Upper lobe of right lung (tissue), 1 donor: Measurements from ENCODE around the gene SCGB3A2. TPM values are rescaled to one million over a fixed set of nuclear protein-coding genes. Genes with fewer than 3 reads are reported as not detected.
A peak's percentile ranks its signal among the peaks of the same experiment; 100 is the strongest.

Experiments used
- ATAC-seq: fragments of 200-7000 bp; cut with Tn5 transposase; one replicate; pipeline ENCODE4 v1.9.1; 2020; ENCODE audit warnings: mild to moderate bottlenecking, moderate library complexity
- DNase-seq: peaks from one replicate; pipeline ENCODE4 v3.0.0-alpha.2; 2020
- H3K27ac ChIP-seq: fragments of 200-600 bp; one replicate; pipeline ENCODE4 v1.8.0; 2022
- H3K27me3 ChIP-seq: fragments of 200-600 bp; one replicate; pipeline ENCODE4 v1.8.0; 2022; ENCODE audit warnings: mild to moderate bottlenecking
- H3K36me3 ChIP-seq: fragments of 200-600 bp; one replicate; pipeline ENCODE4 v1.8.0; 2022
- H3K4me1 ChIP-seq: fragments of 200-600 bp; one replicate; pipeline ENCODE4 v1.8.0; 2022
- H3K4me3 ChIP-seq: fragments of 200-600 bp; one replicate; pipeline ENCODE4 v1.8.0; 2022; ENCODE audit warnings: mild to moderate bottlenecking
- H3K9me3 ChIP-seq: fragments of 200-600 bp; one replicate; pipeline ENCODE4 v1.8.0; 2022
- CTCF ChIP-seq: fragments of 200-600 bp; IDR thresholded peaks from one replicate; pipeline ENCODE4 v1.8.0; 2022; ENCODE audit warnings: antibody characterized with exemption
- intact Hi-C: fragments of 100-400 bp; cut with DNase I; formaldehyde crosslinking; loops from one replicate; pipeline ENCODE4 v1.11.0; 2022
- total RNA-seq: library from RNA; stranded (reverse); fragmentation: NEBNext Ultra II Directional; extraction: Animal tissue kit (Norgen Biotek cat#: 25700); gene quantifications from one replicate; pipeline ENCODE4 v1.2.1, GENCODE V29; 2021
- donor health status: DM: no; HTN: yes; CAD: no; lungs with severe emphysema.

Gene SCGB3A2
- total RNA-seq, 1 donor from 2014 or later, result 186 TPM

DNA sequence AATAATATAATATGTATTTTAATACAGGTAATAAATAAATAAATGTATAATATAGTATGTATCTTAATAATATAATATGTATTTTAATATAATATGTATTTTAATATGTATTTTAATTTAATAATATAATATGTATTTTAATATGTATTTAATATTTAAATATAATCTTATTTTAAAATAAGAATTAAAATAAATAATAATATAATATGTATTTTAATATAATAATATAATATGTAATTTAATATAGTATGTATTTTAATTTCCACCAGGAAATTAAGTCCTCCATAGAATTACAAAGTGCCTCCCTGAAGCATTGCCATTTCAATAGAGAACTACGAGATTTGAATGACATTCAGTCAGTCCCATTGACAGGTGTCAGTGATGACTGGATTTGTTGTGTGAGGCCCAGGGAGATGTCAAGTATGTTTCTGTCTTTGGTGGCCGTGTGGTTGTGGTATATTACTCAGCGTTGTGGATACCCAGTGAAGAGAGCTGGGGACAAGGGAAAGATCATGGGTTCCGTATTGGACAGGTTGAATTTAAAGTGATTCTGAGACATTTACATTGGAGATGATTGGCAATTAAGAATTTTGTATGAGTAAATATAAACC is 42.0 kb downstream of the SCGB3A2 start:
- Histone ChIP-seq H3K36me3 (no peaks in the 10 kb centered on the region), H3K4me1 (no peaks in the 10 kb centered on the region), H3K27ac (no peak overlapping the region), H3K4me3 (no peak overlapping the region), H3K9me3 (no peaks in the 10 kb centered on the region), H3K27me3 (no peaks in the 10 kb centered on the region)
- intact Hi-C loops, result no loop called here
- DNase-seq, result no peak
- TF ChIP-seq CTCF, result no peak
- ATAC-seq, result no peak

- Histone ChIP-seq H3K4me3 (no peak overlapping the region), H3K4me1 (no peaks in the 10 kb centered on the region)
- no peak for DNase-seq
These were observed 42.6 kb downstream of the SCGB3A2 start for GRCh38 chr5:147921136-147921535.

DNA sequence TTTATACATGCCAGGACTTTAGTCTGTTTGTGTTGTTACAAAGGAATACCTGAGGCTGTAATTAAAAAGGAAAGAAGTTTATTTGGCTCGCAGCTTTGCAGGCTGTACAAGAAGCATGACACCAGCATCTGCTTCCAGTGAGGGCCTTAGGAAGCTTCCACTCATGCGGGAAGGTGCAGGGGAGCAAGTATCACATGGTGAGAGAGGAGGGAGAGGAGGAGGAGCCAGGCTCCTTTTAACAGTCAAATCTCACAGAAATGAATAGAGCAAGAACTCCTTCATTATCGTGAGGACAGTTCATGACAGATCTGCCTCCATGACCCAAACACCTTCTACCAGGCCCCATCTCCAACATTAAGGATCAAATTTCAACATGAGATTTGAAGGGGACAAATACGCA is 46.5 kb downstream of the SCGB3A2 start:
- Histone ChIP-seq H3K4me1 (no peaks in the 10 kb centered on the region), H3K4me3 (no peak overlapping the region), H3K36me3 (no peaks in the 10 kb centered on the region), H3K9me3 (no peaks in the 10 kb centered on the region), H3K27ac (no peak overlapping the region), H3K27me3 (no peaks in the 10 kb centered on the region)
- ATAC-seq (no peak), DNase-seq (no peak)
- no peak for TF ChIP-seq CTCF
- intact Hi-C loops, result no loop called here

More at GRCh38 chr5:147921136-147921535, 42.6 kb downstream of the SCGB3A2 start:
- Histone ChIP-seq H3K9me3 (no peaks in the 10 kb centered on the region), H3K27me3 (no peaks in the 10 kb centered on the region), H3K36me3 (no peaks in the 10 kb centered on the region), H3K27ac (no peak overlapping the region)
- no peak for ATAC-seq
- intact Hi-C loops, result no loop called here
- no peak for TF ChIP-seq CTCF

GRCh38 chr5:147927901-147928300 is 49.4 kb downstream of the SCGB3A2 start:
- ATAC-seq (no peak), DNase-seq (no peak)
- intact Hi-C loops, result no loop called here
- no peaks in the 10 kb centered on the region for H3K9me3 ChIP-seq
- no peaks in the 10 kb centered on the region for H3K27me3 ChIP-seq
- H3K4me1 ChIP-seq, result no peaks in the 10 kb centered on the region
- no peak overlapping the region for H3K27ac ChIP-seq
- TF ChIP-seq CTCF, result no peak
- no peaks in the 10 kb centered on the region for H3K36me3 ChIP-seq
- no peak overlapping the region for H3K4me3 ChIP-seq

DNA sequence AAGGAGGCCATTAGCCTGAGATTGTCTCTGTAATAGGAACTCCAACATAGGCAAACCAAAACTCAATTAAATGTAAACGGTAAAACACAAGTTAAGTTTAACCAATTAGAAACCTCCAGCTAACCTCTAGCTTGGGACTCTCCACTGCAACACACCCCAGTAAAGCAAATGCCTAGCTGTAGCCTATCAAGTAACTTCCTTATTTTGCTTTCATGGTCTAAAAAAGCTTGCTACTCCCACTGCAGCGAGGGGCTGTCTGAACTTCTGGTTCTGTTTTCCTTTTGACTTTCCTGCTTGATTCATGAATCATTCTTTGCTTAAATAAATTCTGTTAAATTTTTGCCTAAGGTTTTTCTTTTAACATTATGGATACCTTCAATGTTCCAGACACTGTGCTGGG is 52.3 kb downstream of the SCGB3A2 start:
- H3K27ac ChIP-seq, result no peak overlapping the region
- no peak for TF ChIP-seq CTCF
- no peaks in the 10 kb centered on the region for H3K27me3 ChIP-seq
- H3K9me3 ChIP-seq, result no peaks in the 10 kb centered on the region
- peak; percentile 72 for ATAC-seq
- no peaks in the 10 kb centered on the region for H3K4me1 ChIP-seq
- H3K4me3 ChIP-seq, result no peak overlapping the region
- no peak for DNase-seq
- intact Hi-C loops, result no loop called here
- H3K36me3 ChIP-seq, result no peaks in the 10 kb centered on the region

Other genes with a start within 250 kb of the SCGB3A2 start
- 7.5 TPM for gene JAKMIP2, start 96.0 kb upstream of the SCGB3A2 start, total RNA-seq
- not detected for gene SPINK1, start 47.0 kb upstream of the SCGB3A2 start, total RNA-seq
- not detected for gene C5orf46, start 27.8 kb downstream of the SCGB3A2 start, total RNA-seq
- 3.2 TPM for gene SPINK5, start 185.3 kb downstream of the SCGB3A2 start, total RNA-seq